BJ (cell line): ENCODE measurements around the gene PDZD2. TPM values are rescaled to one million over a fixed set of nuclear protein-coding genes. Genes with fewer than 3 reads are reported as not detected.

Experiments used
- CTCF ChIA-PET: fragments of 350-600 bp; formaldehyde crosslinking; extraction: SDS; loops from one replicate; lab custom pipeline; 2021; ENCODE audit warnings: antibody characterized with exemption, inconsistent platforms; lab: Yijun Ruan, JAX
- POLR2A ChIA-PET: fragments of 300-600 bp; sonication (Branson Sonifier 250); formaldehyde crosslinking; extraction: SDS; loops from one replicate; lab custom pipeline; 2021; ENCODE audit warnings: antibody characterized with exemption; lab: Charles Lee
- DNase-seq: peaks from one replicate; pipeline ENCODE4 v3.0.0-alpha.2; 2011; ENCODE audit warnings: low read depth
- H3K27me3 ChIP-seq: 2 replicates; pipeline ENCODE4 v1.6.0; 2011; ENCODE audit warnings: low read length; ENCODE audit not compliant: control insufficient read depth, insufficient read depth
- H3K36me3 ChIP-seq: 2 replicates; pipeline ENCODE4 v1.5.1; 2011; ENCODE audit warnings: low read length; ENCODE audit not compliant: control insufficient read depth, insufficient read depth
- H3K4me3 ChIP-seq: 2 replicates; pipeline ENCODE4 v1.5.1; 2011; ENCODE audit warnings: low read depth, mild to moderate bottlenecking, control low read depth, low read length
- polyA plus RNA-seq: library from polyadenylated mRNA; depleted of rRNA; stranded (reverse); fragments of >200 nt; gene quantifications from 2 replicates; pipeline ENCODE4 v1.2.3, GENCODE V29; 2011
- TF ChIP-seq, protein P1 (sequence below): IDR thresholded peaks from 2 replicates; pipeline ENCODE4 v1.5.1; 2011; ENCODE audit warnings: low read depth, mild to moderate bottlenecking, control low read depth, inconsistent platforms, low read length, moderate library complexity; ENCODE audit not compliant: insufficient read depth

PDZD2 gene
- polyA plus RNA-seq, 1 experiment = 0.06 TPM

DNA sequence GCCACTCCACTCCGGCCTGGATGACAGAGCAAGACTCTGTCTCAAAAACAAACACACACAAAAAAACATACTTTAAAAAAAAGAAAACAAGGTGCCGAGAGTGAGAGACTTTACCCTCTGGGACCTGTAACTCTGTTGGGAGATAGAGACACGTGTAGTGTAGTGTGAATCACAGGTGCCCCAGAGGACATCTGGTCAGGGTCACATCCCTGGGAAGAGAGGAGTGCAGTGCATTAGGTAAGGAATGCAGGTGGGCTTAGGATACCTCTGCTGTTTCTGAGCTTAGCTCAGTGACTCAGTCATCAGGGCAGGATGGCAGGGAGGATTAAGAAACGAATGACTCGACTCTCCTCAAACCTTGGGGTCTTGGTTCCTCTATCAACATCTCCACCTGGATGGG lies 360.5 kb downstream of the PDZD2 start:
- POLR2A ChIA-PET = no interaction called here
- Histone ChIP-seq H3K27me3 (no peaks in the 10 kb centered on the region; the same call in 1 of the 2 replicates), H3K36me3 (no peaks in the 10 kb centered on the region), H3K4me3 (no peak overlapping the region)
- TF ChIP-seq, protein P1, sequence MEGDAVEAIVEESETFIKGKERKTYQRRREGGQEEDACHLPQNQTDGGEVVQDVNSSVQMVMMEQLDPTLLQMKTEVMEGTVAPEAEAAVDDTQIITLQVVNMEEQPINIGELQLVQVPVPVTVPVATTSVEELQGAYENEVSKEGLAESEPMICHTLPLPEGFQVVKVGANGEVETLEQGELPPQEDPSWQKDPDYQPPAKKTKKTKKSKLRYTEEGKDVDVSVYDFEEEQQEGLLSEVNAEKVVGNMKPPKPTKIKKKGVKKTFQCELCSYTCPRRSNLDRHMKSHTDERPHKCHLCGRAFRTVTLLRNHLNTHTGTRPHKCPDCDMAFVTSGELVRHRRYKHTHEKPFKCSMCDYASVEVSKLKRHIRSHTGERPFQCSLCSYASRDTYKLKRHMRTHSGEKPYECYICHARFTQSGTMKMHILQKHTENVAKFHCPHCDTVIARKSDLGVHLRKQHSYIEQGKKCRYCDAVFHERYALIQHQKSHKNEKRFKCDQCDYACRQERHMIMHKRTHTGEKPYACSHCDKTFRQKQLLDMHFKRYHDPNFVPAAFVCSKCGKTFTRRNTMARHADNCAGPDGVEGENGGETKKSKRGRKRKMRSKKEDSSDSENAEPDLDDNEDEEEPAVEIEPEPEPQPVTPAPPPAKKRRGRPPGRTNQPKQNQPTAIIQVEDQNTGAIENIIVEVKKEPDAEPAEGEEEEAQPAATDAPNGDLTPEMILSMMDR = no peak
- DNase-seq = no peak
- CTCF ChIA-PET = interaction anchor here (1.1 kb wide), 1 partner anchor 10 kb away, joined by 4 read pairs; no protein-coding TSS in a partner anchor

DNA sequence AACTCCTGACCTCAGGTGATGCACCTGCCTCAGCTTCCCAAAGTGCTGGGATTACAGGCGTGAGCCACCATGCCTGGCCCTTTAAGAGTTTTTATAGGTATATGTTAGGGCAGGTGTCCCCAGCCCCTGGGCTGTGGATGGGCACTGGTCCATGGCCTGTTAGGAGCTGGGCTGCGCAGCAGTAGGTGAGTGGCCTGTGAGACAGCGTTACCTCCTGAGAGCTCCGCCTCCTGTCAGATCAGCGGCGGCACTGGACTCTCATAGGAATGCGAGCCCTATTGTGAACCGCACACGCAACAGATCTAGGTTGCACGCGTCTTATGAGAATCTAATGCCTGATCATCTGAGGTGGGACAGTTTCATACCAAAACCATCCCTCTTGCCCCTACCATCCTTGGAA lies 361.8 kb downstream of the PDZD2 start:
- ChIA-PET POLR2A (no interaction called here), CTCF (no interaction called here)
- no peaks in the 10 kb centered on the region for H3K36me3 ChIP-seq
- TF ChIP-seq, protein P1 = no peak
- DNase-seq = no peak
- H3K4me3 ChIP-seq = no peak overlapping the region
- peaks cover 3% of the 10 kb centered on the region; the same call in 1 of the 2 replicates for H3K27me3 ChIP-seq

DNA sequence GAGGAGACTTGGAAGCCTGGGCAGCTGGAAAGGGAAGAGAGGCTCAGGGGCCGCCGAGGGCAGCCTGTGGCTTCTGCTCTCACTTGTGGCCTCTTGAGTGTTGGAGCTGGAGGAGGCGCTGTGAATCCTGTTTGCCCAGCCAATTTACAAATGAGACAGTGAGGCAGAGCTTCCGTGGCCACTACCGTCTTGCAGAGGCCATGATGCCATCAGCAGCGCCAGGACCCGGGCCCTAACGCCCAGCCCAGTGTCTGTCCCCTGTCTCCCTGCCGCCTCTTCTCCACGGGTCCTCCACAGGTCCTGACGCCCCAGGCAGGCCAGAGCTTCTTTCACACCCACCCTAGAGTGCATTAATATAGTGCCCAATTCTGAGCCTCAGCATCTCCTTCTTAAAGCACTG lies 362.4 kb downstream of the PDZD2 start:
- H3K27me3 ChIP-seq = peaks cover 3% of the 10 kb centered on the region; the same call in 1 of the 2 replicates
- POLR2A ChIA-PET = no interaction called here
- H3K4me3 ChIP-seq = no peak overlapping the region
- no peak for DNase-seq
- H3K36me3 ChIP-seq = no peaks in the 10 kb centered on the region
- TF ChIP-seq, protein P1 = no peak
- CTCF ChIA-PET = no interaction called here

DNA sequence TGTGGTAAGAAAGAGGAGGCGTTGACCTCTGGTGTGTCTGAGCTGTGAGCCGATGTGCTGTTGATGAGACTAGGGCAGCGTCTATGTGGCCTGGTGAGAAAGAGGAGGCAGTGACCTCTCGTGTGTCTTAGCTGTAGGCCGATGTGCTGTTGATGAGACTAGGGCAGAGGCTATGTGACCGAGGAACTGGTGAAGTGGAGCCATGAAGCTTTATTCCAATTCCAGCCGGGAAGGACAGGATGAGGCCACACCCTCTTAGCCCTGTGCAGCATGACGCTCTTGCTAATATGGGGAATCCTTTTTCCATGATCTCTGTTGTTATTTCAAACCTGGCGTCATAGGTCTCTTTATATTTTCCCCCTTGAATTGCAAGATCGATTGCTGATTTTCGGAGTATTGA lies 362.8 kb downstream of the PDZD2 start:
- Histone ChIP-seq H3K27me3 (peaks cover 3% of the 10 kb centered on the region; the same call in 1 of the 2 replicates), H3K4me3 (no peak overlapping the region), H3K36me3 (no peaks in the 10 kb centered on the region)
- POLR2A ChIA-PET = no interaction called here
- DNase-seq = no peak
- TF ChIP-seq, protein P1 = no peak
- CTCF ChIA-PET = no interaction called here

DNA sequence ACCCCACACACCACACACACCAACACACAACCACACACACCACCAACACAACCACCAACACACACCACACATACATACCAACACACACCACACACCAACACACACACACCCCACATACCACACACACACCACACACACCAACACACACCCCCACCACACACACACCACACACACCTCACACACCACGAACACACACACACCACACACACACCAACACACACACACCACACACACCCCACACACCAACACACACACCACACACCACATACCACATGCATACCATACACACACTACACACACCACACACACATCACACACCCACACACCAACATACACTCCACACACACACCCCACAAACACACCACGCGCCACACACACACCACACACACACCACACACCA lies 363.8 kb downstream of the PDZD2 start:
- no peaks in the 10 kb centered on the region for H3K36me3 ChIP-seq
- DNase-seq = no peak
- ChIA-PET POLR2A (no interaction called here), CTCF (no interaction called here)
- TF ChIP-seq, protein P1 = no peak
- H3K27me3 ChIP-seq = peaks cover 3% of the 10 kb centered on the region; the same call in 1 of the 2 replicates
- no peak overlapping the region for H3K4me3 ChIP-seq
